GM12878 (cell line): Measurements from ENCODE around the gene GCNT4. TPM values are rescaled to one million over a fixed set of nuclear protein-coding genes. Genes with fewer than 3 reads are reported as not detected.

Source experiments
- ATAC-seq: fragments of 200-7000 bp; cut with Tn5 transposase; 3 replicates; pipeline ENCODE4 v1.9.1; 2020; ENCODE audit warnings: mild to moderate bottlenecking, moderate library complexity
- BruUV-seq: library from RNA; stranded (reverse); fragments of 400-500 nt; replicated peaks from 2 replicates; lab custom pipeline; 2021; lab: Mats Ljungman, UMichigan
- CTCF ChIA-PET: fragments of 300-600 bp; sonication (Branson Sonifier 250); formaldehyde crosslinking; extraction: SDS; loops from one replicate; lab custom pipeline; 2021; ENCODE audit warnings: inconsistent platforms; lab: Yijun Ruan, JAX
- POLR2A ChIA-PET: fragments of 350-600 bp; formaldehyde crosslinking; extraction: SDS; loops from one replicate; lab custom pipeline; 2021; ENCODE audit warnings: inconsistent platforms; lab: Charles Lee
- RAD21 ChIA-PET: fragments of 300-600 bp; sonication (Branson Sonifier 250); formaldehyde crosslinking; loops from one replicate; lab custom pipeline; 2023; ENCODE audit warnings: antibody characterized with exemption; ENCODE audit not compliant: unreplicated experiment; lab: Charles Lee
- SMC1A ChIA-PET: fragments of 300-600 bp; sonication (Branson Sonifier 250); formaldehyde crosslinking; loops from one replicate; lab custom pipeline; 2023; ENCODE audit not compliant: unreplicated experiment, uncharacterized antibody; lab: Charles Lee
- DNase-seq: peaks from one replicate; pipeline ENCODE4 v3.0.0-alpha.2; 2011; ENCODE audit warnings: low read depth, low spot score
- FAIRE-seq: peaks from 3 replicates; lab custom pipeline; 2011; peaks lifted over from hg19 to GRCh38; lab: Jason Lieb, UNC
- H2AFZ ChIP-seq: 2 replicates; pipeline ENCODE4 v1.6.0; 2011; ENCODE audit warnings: low read depth, low read length, control low read depth; ENCODE audit not compliant: control insufficient read depth
- H3K27ac ChIP-seq: 2 replicates; pipeline ENCODE4 v1.5.1; 2011; ENCODE audit warnings: control low read depth; ENCODE audit not compliant: control insufficient read depth, insufficient read depth
- H3K27me3 ChIP-seq, 2 experiments: replicated peaks in 1 of 2; 2 replicates each; pipeline versions ENCODE4 v1.6.0 to v1.6.1; 2011; ENCODE audit warnings: low read length in 1 of 2; ENCODE audit not compliant: control insufficient read depth in 2 of 2, insufficient read depth in 2 of 2
- H3K36me3 ChIP-seq, 2 experiments: 2 replicates each; pipeline ENCODE4 v1.5.1; 2011; ENCODE audit warnings: low read length in 1 of 2; ENCODE audit not compliant: control insufficient read depth in 2 of 2, insufficient read depth in 2 of 2
- H3K4me1 ChIP-seq: 2 replicates; pipeline ENCODE4 v1.6.1; 2011; ENCODE audit warnings: mild to moderate bottlenecking, low read length, moderate library complexity, mixed read lengths; ENCODE audit not compliant: control insufficient read depth, insufficient read depth
- H3K4me2 ChIP-seq: 2 replicates; pipeline ENCODE4 v1.6.0; 2011; ENCODE audit warnings: control low read depth; ENCODE audit not compliant: control insufficient read depth, insufficient read depth
- H3K4me3 ChIP-seq: fragments of 200-600 bp; sonication (generic); 2 replicates; pipeline ENCODE4 v1.5.1; 2016
- H3K79me2 ChIP-seq: 2 replicates; pipeline ENCODE4 v1.6.0; 2011; ENCODE audit warnings: low read length; ENCODE audit not compliant: control insufficient read depth, insufficient read depth
- H3K9ac ChIP-seq: 2 replicates; pipeline ENCODE4 v1.8.0; 2011; ENCODE audit warnings: low read length, control low read depth, mixed read lengths; ENCODE audit not compliant: control insufficient read depth, insufficient read depth
- H3K9me3 ChIP-seq: replicated peaks from 3 replicates; pipeline ENCODE4 v1.5.1; 2011; ENCODE audit warnings: mild to moderate bottlenecking, low read length; ENCODE audit not compliant: control insufficient read depth, insufficient read depth
- H4K20me1 ChIP-seq: 2 replicates; pipeline ENCODE4 v1.6.0; 2011; ENCODE audit not compliant: control insufficient read depth, insufficient read depth
- EP300 ChIP-seq, 2 experiments: fragments of 150-350 bp in 1 of 2; IDR thresholded peaks; 2 replicates each; pipeline ENCODE4 v1.6.1; 2011 to 2012; ENCODE audit warnings: low read depth in 2 of 2, low read length in 2 of 2, borderline replicate concordance in 1 of 2, improper control_type of control experiment in 1 of 2, inconsistent platforms in 1 of 2; ENCODE audit not compliant: control insufficient read depth in 1 of 2
- HDAC6 ChIP-seq: fragments of 200-600 bp; sonication (generic); IDR thresholded peaks from one replicate; pipeline ENCODE4 v1.8.0; 2017; ENCODE audit warnings: antibody characterized with exemption; ENCODE audit not compliant: unreplicated experiment
- ZNF24 ChIP-seq: fragments of 450-650 bp; IDR thresholded peaks from 2 replicates; pipeline ENCODE4 v1.6.1; 2017; ENCODE audit warnings: antibody characterized with exemption, mild to moderate bottlenecking
- WGBS: methylation state at CpG from one replicate; pipeline ENCODE4 v1.1.6; 2016; ENCODE audit warnings: low lambda C conversion rate; ENCODE audit not compliant: insufficient replicate concordance, insufficient coverage; ENCODE audit errors: missing lambda C conversion rate; 5-methylcytosine and 5-hydroxymethylcytosine counted together
- in situ Hi-C: fragments of 300-500 bp; cut with MboI; formaldehyde crosslinking; loops from 9 replicates; pipeline ENCODE4 v1.14.3; 2018; ENCODE audit warnings: mixed read lengths
- intact Hi-C: fragments of 100-400 bp; cut with micrococcal nuclease; formaldehyde crosslinking; loops from one replicate; pipeline ENCODE4 v1.14.2; 2022; ENCODE audit not compliant: unreplicated experiment
- polyA plus RNA-seq, 11 experiments: library from polyadenylated mRNA; depleted of rRNA in 4 of 11; unstranded in 6 of 11; stranded (reverse) in 5 of 11; fragments of >200 nt; fragmentation: Nextera tagmentation in 4 of 11; fragmentation: Illumina TruSeq in 1 of 11; extraction: Ambion mirVana in 4 of 11; extraction: Trizol in 1 of 11; gene quantifications; 1 replicate in 1 of 11; 2 replicates in 10 of 11; pipeline versions ENCODE4 v1.2.1 to v1.2.3, GENCODE V29; 2011 to 2016; ENCODE audit warnings: inconsistent platforms in 2 of 11, missing spikeins in 2 of 11, low read depth in 1 of 11
- total RNA-seq, 4 experiments: library from RNA; depleted of rRNA in 3 of 4; stranded (reverse); fragments of >200 nt in 3 of 4; fragmentation: Illumina TruSeq in 1 of 4; extraction: Trizol in 1 of 4; gene quantifications; 2 replicates each; pipeline versions ENCODE4 v1.2.1 to v1.2.3, GENCODE V29; 2013 to 2021
- TF ChIP-seq, protein P1 (sequence below): fragments of 150-350 bp; IDR thresholded peaks from 2 replicates; pipeline ENCODE4 v1.6.1; 2014; ENCODE audit warnings: mild to moderate bottlenecking, low read depth, low read length

Gene GCNT4
- total and polyA plus RNA-seq, 10 of the 15 experiments (the other 5 are each of a cell fraction or from before 2014, with no cell fraction given): 0.03 to 0.04 TPM; not detected in 8

DNA sequence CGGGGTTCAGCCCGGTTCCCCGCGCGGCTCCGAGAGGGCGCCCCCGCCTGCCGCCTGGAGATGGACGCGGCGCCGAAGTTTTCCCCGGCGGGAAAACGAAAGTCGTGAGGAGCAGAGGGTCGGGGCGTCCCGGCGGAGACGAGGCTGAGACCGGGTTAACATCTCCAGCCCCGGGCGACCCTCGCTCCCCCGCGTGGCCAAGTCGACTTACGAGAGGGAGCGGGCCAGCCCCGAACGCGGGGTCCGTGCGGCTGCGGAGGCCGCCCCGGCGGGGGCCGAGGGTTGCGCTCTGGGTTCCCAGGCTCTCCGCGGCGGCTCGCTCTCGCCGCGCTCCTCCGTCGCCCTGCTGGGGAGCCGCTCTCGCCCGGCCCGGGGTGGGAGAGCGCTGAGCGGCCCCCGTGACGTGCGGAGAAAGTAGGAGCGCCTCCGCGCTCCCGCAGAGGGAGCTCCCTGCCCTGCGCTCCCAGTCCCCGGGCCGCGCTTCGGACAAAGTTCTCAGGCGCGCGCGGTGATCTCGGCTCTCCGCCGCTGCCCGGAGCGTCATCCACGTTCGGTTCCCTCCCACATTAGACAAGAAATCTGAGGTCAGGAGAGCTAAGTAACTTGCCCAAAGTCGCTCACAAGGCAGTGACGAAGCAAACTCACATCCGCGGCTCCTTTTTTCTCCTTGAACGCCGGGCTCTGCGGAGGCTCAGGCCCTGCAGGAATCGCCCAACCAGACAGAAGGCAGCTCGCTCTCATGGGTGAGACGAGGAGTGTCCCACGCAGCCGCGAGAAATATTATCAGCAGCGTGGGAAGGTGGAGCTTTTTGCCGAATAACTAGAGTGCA is 1.2 kb upstream of the GCNT4 start:
- DNase-seq (no peak), ATAC-seq (peak; percentile 19), FAIRE-seq (no peak)
- TF ChIP-seq, protein P1, sequence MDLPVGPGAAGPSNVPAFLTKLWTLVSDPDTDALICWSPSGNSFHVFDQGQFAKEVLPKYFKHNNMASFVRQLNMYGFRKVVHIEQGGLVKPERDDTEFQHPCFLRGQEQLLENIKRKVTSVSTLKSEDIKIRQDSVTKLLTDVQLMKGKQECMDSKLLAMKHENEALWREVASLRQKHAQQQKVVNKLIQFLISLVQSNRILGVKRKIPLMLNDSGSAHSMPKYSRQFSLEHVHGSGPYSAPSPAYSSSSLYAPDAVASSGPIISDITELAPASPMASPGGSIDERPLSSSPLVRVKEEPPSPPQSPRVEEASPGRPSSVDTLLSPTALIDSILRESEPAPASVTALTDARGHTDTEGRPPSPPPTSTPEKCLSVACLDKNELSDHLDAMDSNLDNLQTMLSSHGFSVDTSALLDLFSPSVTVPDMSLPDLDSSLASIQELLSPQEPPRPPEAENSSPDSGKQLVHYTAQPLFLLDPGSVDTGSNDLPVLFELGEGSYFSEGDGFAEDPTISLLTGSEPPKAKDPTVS: no peak
- no peak for TF ChIP-seq EP300 (IDR thresholded peaks at IDR 0.05; ENCODE audit: borderline replicate concordance in 1 of 2, control insufficient read depth in 1 of 2, low read depth in 2 of 2, low read length in 2 of 2)
- no peak for TF ChIP-seq ZNF24
- peak; percentile 93 for TF ChIP-seq HDAC6
- no peak overlapping the region for H3K27ac ChIP-seq
- 3% methylated on average over 74 of the region's 95 CpGs for WGBS
- H3K36me3 ChIP-seq: no peaks in the 10 kb centered on the region
- H3K27me3 ChIP-seq: peaks cover 6 to 13% of the 10 kb centered on the region in 2 experiments; a peak in 3 of 4 replicates
- H3K4me1 ChIP-seq: peaks cover 9% of the 10 kb centered on the region; the same call in 1 of the 2 replicates
- SMC1A ChIA-PET: no interaction called here
- H4K20me1 ChIP-seq: peaks cover 2% of the 10 kb centered on the region; the same call in 1 of the 2 replicates
- RAD21 ChIA-PET: no interaction called here
- in situ Hi-C loops: no loop called here
- BruUV-seq: no TSS peak
- CTCF ChIA-PET: no interaction called here
- peak overlapping the region; percentile 70 for H2AFZ ChIP-seq
- POLR2A ChIA-PET: no interaction called here
- intact Hi-C loops: no loop called here
- peak overlapping the region; percentile 82 for H3K4me2 ChIP-seq
- no peaks in the 10 kb centered on the region for H3K79me2 ChIP-seq
- H3K9me3 ChIP-seq: no peaks in the 10 kb centered on the region
- no peak overlapping the region for H3K9ac ChIP-seq
- H3K4me3 ChIP-seq: peak overlapping the region; percentile 73
